NCI-H82 treated with DMSO at 0.1 percent for 48 hours (cell line): ENCODE measurements around the gene LMAN2L.

Experiments used
- DNase-seq: peaks from one replicate; lab custom pipeline; 2025; ENCODE audit not compliant: unreplicated experiment; lab: John Stamatoyannopoulos, UW

Gene LMAN2L

GRCh38 chr2:96703021-96703751 lies 36.7 kb downstream of the LMAN2L start:
- DNase-seq = no peak

- no peak for DNase-seq
These were observed 37.6 kb downstream of the LMAN2L start for GRCh38 chr2:96702098-96702785.

GRCh38 chr2:96701636-96702035 lies 38.2 kb downstream of the LMAN2L start:
- DNase-seq = no peak

- no peak for DNase-seq
These were observed 39.8 kb downstream of the LMAN2L start for GRCh38 chr2:96700086-96700485.

- DNase-seq = no peak
These were observed 40.2 kb downstream of the LMAN2L start for GRCh38 chr2:96699621-96700020.

GRCh38 chr2:96699021-96699420 lies 40.8 kb downstream of the LMAN2L start:
- no peak for DNase-seq

- no peak for DNase-seq
These were observed 41.5 kb downstream of the LMAN2L start for GRCh38 chr2:96698221-96698861.

GRCh38 chr2:96697476-96697875 lies 42.4 kb downstream of the LMAN2L start:
- DNase-seq = no peak

- DNase-seq = no peak
These were observed 44.3 kb downstream of the LMAN2L start for GRCh38 chr2:96695602-96696001.

- DNase-seq = no peak
These were observed 44.9 kb downstream of the LMAN2L start for GRCh38 chr2:96694816-96695455.

- DNase-seq = no peak
These were observed 45.6 kb downstream of the LMAN2L start for GRCh38 chr2:96694279-96694678.

GRCh38 chr2:96693286-96694200 lies 46.3 kb downstream of the LMAN2L start:
- DNase-seq = no peak

- no peak for DNase-seq
These were observed 47.5 kb downstream of the LMAN2L start for GRCh38 chr2:96692094-96692971.

- DNase-seq = no peak
These were observed 48.7 kb downstream of the LMAN2L start for GRCh38 chr2:96691022-96691612.

GRCh38 chr2:96690306-96691021 lies 49.4 kb downstream of the LMAN2L start:
- DNase-seq = no peak

- DNase-seq = no peak
These were observed 50.4 kb downstream of the LMAN2L start for GRCh38 chr2:96689431-96689991.

- DNase-seq = no peak
These were observed 51.0 kb downstream of the LMAN2L start for GRCh38 chr2:96688649-96689430.
